ENCODE results near the gene VAPA. TPM values are rescaled to one million over a fixed set of nuclear protein-coding genes. Genes with fewer than 3 reads are reported as not detected.

VAPA gene
- total and polyA plus RNA-seq, 10 of the 15 experiments (the other 5 are each of a cell fraction or from before 2014, with no cell fraction given), result 70.9 to 252 (median 166) TPM

DNA sequence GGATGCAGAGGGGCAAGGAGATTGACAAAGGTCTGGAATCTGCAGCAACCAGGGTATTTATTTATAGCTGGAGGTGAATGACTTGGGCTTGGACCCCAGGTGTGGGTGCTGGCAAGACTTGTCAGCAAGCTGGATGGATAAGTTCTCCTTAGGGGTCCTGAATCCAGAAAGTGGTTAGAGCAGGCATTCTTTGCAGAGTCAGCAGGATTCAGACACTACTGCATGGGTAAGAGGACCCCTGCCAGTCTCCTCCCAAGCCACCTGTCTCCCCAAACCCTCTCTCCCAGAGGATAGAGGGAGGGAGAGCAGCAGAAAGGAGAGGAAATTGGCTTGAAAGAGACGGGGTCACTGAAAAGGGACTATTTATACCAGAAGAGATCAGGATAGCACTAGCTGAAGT lies 89.5 kb downstream of the VAPA start:
- Histone ChIP-seq H4K20me1 (ENCODE audit: control insufficient read depth, insufficient read depth) (no peaks in the 10 kb centered on the region), H3K79me2 (ENCODE audit: control insufficient read depth, insufficient read depth, low read length) (no peaks in the 10 kb centered on the region), H3K9ac (ENCODE audit: control insufficient read depth, insufficient read depth, low read length) (no peak overlapping the region), H3K4me2 (ENCODE audit: control insufficient read depth, insufficient read depth) (no peak overlapping the region), H3K27ac (ENCODE audit: control insufficient read depth, insufficient read depth) (no peak overlapping the region), H3K27me3 (replicated peaks in 1 of 2; ENCODE audit: control insufficient read depth in 2 of 2, insufficient read depth in 2 of 2, low read length in 1 of 2) (peaks cover 2% of the 10 kb centered on the region in 2 experiments; a peak in 1 of 4 replicates), H3K36me3 (ENCODE audit: control insufficient read depth in 2 of 2, insufficient read depth in 2 of 2, low read length in 1 of 2) (no peaks in the 10 kb centered on the region), H2AFZ (ENCODE audit: control insufficient read depth, low read depth, low read length) (no peak overlapping the region), H3K4me1 (ENCODE audit: control insufficient read depth, insufficient read depth, low read length) (no peaks in the 10 kb centered on the region), H3K9me3 (replicated peaks; ENCODE audit: control insufficient read depth, insufficient read depth, low read length) (peaks cover under 1% of the 10 kb centered on the region; the same call in 1 of the 3 replicates), H3K4me3 (no peak overlapping the region)
- ChIA-PET CTCF (no interaction called here), POLR2A (no interaction called here), SMC1A (ENCODE audit: uncharacterized antibody, unreplicated experiment) (no interaction called here), RAD21 (ENCODE audit: unreplicated experiment) (interaction anchor here (1.0 kb wide), 1 partner anchor 34 kb away, joined by 3 read pairs; no protein-coding TSS in a partner anchor)
- intact Hi-C loops (cut with micrococcal nuclease; ENCODE audit: unreplicated experiment), result no loop called here
- BruUV-seq (replicated peaks), result no TSS peak
- 0% methylated on average over 1 of the region's 1 CpG for WGBS (ENCODE audit: insufficient coverage, insufficient replicate concordance, low lambda C conversion rate, missing lambda C conversion rate)
- no peak for ATAC-seq
- in situ Hi-C loops (cut with MboI), result no loop called here
- TF ChIP-seq SP1 (IDR thresholded peaks at IDR 0.05; ENCODE audit: low read depth, low read length), result no peak
- TF ChIP-seq, protein P1, sequence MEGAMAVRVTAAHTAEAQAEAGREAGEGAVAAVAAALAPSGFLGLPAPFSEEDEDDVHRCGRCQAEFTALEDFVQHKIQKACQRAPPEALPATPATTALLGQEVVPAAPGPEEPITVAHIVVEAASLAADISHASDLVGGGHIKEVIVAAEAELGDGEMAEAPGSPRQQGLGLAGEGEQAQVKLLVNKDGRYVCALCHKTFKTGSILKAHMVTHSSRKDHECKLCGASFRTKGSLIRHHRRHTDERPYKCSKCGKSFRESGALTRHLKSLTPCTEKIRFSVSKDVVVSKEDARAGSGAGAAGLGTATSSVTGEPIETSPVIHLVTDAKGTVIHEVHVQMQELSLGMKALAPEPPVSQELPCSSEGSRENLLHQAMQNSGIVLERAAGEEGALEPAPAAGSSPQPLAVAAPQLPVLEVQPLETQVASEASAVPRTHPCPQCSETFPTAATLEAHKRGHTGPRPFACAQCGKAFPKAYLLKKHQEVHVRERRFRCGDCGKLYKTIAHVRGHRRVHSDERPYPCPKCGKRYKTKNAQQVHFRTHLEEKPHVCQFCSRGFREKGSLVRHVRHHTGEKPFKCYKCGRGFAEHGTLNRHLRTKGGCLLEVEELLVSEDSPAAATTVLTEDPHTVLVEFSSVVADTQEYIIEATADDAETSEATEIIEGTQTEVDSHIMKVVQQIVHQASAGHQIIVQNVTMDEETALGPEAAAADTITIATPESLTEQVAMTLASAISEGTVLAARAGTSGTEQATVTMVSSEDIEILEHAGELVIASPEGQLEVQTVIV (IDR thresholded peaks at IDR 0.05; ENCODE audit: borderline replicate concordance, partially characterized antibody), result no peak
- TF ChIP-seq, protein P2, sequence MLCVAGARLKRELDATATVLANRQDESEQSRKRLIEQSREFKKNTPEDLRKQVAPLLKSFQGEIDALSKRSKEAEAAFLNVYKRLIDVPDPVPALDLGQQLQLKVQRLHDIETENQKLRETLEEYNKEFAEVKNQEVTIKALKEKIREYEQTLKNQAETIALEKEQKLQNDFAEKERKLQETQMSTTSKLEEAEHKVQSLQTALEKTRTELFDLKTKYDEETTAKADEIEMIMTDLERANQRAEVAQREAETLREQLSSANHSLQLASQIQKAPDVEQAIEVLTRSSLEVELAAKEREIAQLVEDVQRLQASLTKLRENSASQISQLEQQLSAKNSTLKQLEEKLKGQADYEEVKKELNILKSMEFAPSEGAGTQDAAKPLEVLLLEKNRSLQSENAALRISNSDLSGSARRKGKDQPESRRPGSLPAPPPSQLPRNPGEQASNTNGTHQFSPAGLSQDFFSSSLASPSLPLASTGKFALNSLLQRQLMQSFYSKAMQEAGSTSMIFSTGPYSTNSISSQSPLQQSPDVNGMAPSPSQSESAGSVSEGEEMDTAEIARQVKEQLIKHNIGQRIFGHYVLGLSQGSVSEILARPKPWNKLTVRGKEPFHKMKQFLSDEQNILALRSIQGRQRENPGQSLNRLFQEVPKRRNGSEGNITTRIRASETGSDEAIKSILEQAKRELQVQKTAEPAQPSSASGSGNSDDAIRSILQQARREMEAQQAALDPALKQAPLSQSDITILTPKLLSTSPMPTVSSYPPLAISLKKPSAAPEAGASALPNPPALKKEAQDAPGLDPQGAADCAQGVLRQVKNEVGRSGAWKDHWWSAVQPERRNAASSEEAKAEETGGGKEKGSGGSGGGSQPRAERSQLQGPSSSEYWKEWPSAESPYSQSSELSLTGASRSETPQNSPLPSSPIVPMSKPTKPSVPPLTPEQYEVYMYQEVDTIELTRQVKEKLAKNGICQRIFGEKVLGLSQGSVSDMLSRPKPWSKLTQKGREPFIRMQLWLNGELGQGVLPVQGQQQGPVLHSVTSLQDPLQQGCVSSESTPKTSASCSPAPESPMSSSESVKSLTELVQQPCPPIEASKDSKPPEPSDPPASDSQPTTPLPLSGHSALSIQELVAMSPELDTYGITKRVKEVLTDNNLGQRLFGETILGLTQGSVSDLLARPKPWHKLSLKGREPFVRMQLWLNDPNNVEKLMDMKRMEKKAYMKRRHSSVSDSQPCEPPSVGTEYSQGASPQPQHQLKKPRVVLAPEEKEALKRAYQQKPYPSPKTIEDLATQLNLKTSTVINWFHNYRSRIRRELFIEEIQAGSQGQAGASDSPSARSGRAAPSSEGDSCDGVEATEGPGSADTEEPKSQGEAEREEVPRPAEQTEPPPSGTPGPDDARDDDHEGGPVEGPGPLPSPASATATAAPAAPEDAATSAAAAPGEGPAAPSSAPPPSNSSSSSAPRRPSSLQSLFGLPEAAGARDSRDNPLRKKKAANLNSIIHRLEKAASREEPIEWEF (IDR thresholded peaks at IDR 0.05; ENCODE audit: insufficient replicate concordance, low read depth, low read length), result no peak
- TF ChIP-seq, protein P3, sequence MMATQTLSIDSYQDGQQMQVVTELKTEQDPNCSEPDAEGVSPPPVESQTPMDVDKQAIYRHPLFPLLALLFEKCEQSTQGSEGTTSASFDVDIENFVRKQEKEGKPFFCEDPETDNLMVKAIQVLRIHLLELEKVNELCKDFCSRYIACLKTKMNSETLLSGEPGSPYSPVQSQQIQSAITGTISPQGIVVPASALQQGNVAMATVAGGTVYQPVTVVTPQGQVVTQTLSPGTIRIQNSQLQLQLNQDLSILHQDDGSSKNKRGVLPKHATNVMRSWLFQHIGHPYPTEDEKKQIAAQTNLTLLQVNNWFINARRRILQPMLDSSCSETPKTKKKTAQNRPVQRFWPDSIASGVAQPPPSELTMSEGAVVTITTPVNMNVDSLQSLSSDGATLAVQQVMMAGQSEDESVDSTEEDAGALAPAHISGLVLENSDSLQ (IDR thresholded peaks at IDR 0.05), result no peak
- no peak for DNase-seq (ENCODE audit: low read depth, low spot score)
- FAIRE-seq, result no peak

Data from GM12878 (cell line).